HG03175 (cell line): ENCODE measurements around the gene TUT7.
A peak's percentile ranks its signal among the peaks of the same experiment; 100 is the strongest.

Experiments used
- ATAC-seq: cut with Tn5 transposase; IDR thresholded peaks from one replicate; pipeline ENCODE4 v1.9.1; 2021; ENCODE audit warnings: mild to moderate bottlenecking, moderate library complexity; ENCODE audit not compliant: unreplicated experiment

The TUT7 gene

DNA sequence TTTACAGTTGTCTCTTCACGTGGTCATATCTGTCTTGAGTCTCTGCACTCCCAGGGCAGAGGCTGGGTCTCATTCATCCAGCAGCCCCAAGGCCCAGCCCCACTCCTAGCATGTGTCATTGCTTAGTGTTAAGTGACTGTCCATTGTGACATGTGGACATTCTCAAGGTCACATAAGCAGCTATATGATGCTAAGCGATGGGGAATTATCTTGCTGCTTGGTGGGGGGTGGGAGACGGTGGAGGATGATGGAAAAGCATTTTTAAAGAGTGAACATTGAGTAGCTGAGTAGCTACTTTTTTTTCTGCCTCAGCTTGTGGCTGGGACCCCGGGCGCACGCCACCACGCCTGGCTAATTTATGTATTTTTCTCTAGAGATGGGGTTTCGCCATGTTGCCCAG, 94.7 kb downstream of the TUT7 start, which contains the start of gene C9orf153:
C9orf153 (minus strand) TSS at position 101 of the 400 bp plus-strand sequence. CDS start 30,054 bp downstream, outside the sequence.
- no peak for ATAC-seq

DNA sequence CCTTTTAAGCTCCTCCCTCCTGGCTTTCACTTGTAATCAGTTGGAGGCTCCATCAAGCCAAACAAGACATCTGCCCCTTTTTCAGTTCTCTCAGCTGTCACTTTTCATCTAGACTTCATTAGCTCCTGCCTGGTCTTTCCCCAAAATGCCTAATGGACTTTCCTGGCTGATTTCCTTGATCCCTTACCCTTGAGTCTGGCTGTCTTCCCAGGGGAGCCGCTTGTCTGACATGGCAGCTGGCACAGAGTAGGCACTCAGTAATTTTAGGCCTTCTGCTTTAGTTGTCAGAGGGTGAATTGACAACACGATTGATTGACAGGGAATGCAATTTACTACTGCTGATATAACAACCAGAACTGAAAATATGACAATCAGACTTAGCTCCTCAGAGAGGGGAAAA, 96.8 kb downstream of the TUT7 start:
- ATAC-seq: no peak

DNA sequence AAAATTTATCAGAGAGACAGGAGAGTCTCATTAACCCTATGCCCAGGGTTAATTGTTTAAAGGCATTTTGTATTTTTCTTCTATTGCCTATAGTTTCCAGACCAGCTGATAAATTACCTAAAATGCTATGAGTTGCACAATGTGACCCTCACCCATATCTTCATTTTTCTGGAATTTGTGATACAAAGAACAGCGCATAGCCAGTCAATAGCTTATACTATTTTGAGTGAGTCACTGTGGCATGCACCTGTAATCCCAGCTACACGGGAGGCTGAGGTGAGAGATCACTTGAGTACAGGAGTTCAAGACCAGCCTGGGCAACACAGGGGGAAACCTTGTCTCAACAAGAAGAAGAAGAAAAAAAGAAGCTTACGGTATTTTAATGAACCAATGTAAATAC, 97.6 kb downstream of the TUT7 start:
- no peak for ATAC-seq

DNA sequence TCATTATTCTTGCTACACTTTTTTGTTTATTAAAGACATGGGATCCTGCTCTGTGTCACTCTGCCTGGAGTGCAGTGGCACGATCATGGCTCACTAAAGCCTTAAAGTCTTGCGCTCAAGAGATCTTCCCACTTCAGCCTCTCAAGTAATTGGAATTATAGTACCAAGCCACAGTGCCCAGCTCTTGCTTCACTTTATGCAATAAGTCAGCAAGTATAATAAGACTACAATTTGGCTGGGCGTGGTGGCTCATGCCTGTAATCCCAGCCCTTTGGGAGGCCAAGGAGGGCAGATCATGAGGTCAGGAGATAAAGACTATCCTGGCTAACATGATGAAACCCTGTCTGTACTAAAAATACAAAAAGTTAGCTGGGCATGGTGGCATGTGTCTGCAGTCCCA, 100.6 kb downstream of the TUT7 start:
- no peak for ATAC-seq

DNA sequence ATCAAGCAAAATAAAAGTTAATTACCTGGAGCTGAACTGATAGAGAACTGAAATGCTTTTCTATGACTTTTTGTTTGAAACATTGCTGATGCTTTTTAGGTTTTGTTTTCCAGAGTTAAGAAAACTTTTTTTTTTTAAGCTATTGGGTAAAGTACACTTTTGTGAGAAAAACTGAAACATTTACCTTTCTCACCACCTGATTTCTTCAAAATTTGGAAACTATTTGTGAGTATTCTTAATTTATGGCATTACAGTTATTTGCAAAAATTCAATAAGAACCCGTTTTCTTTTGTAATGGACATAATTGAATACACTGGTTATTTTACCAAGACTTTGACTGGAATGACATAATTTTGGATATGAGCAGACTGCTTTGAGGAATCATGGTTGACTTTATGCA, 101.3 kb downstream of the TUT7 start:
- ATAC-seq: no peak

DNA sequence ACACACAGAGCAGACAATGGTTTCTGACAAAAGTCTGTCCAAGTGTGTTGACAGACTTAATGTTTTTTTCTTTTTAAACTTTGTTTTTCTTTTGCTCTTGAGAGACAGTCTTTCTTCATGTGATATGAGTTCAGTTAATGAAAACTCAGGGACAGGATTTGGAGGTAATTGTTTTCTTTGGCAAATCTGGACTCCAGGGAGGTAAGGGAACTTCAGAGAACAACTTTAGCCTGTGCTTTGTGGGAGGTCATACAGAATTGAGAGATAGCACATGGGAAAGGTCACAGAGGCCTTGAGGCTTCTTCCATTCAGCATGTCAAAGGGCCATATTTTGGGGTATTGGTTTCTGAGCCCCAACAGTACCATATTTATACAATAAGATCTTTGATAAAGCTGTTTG, 104.1 kb downstream of the TUT7 start:
- ATAC-seq: no peak

DNA sequence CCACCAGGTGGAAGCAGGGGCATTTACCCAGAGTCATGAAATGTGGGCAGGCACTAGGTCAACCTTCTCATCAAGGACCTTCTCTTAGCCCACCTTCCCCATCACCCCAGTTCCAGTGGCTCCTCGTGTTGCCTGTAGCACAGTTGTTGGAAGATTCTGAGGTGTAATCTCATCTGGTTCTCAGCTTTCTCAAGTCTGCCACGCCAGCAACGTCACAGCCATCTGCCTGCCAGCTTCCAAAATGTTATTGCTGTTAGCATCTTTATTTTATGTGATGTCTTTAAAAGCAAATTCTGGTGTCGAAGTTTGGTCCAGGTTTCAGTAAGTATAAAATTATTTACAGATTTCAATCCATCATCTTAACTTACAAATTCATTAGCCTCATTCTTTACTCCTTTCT, 105.5 kb downstream of the TUT7 start:
- ATAC-seq: no peak

DNA sequence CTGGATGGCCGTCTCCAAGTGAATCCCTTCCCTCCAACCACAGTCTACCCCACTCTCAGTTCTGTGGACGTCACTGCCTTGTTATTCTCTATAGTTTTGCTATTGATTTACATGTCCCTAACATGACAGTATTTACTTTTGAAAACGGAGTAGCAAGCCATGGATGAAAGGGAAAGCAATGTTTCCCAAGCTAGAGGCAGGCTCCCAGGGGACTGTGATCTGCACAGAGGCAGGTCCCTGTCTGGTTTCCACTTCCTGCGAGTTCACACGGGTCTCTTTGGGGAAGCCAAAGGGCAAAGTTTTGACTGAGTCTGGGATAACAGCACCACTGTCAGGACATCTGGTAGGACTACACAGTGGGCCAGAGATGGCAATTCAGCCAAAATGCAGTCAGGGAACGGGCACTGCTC, 107.5 kb downstream of the TUT7 start:
- peak; percentile 91 for ATAC-seq

DNA sequence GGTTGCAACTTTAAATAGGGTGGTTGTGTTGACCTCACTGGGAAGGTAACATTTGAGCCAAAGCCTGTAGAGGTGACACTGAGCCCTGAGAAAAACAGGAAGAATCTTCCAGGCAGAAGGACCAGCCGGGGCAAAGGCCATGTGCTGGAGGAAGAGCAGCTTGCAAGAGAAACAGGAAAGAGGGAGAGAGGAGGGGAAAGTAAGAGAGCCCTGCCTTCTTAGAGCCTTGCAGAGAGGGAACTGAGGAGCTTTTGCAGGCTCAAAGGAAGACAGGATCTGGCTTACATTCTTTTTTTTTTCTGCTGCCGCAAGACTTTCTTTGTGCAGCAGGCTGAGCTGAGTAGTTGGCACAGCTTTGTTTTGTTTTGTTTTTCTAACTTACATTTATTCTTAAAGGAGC, 112.1 kb downstream of the TUT7 start:
- no peak for ATAC-seq

DNA sequence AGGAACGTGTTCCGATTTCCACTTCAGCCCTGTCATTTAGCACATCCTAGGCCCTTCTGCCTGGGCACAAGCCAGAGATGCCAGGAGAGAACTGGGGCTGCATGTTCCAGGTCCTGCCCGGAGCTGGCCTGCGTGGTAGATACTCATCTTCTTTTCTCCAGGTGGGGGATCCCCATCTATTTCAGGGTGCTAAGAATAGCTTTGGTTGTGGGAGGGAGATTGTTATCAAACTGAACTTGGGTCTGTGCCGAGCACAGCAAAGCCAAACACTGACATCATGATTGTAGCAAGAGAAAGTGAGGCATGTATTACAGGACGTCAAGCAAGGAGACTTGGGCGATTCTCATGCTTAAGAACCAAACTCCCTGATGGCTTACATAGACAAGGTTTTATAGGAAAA, 113.0 kb downstream of the TUT7 start:
- ATAC-seq: no peak

DNA sequence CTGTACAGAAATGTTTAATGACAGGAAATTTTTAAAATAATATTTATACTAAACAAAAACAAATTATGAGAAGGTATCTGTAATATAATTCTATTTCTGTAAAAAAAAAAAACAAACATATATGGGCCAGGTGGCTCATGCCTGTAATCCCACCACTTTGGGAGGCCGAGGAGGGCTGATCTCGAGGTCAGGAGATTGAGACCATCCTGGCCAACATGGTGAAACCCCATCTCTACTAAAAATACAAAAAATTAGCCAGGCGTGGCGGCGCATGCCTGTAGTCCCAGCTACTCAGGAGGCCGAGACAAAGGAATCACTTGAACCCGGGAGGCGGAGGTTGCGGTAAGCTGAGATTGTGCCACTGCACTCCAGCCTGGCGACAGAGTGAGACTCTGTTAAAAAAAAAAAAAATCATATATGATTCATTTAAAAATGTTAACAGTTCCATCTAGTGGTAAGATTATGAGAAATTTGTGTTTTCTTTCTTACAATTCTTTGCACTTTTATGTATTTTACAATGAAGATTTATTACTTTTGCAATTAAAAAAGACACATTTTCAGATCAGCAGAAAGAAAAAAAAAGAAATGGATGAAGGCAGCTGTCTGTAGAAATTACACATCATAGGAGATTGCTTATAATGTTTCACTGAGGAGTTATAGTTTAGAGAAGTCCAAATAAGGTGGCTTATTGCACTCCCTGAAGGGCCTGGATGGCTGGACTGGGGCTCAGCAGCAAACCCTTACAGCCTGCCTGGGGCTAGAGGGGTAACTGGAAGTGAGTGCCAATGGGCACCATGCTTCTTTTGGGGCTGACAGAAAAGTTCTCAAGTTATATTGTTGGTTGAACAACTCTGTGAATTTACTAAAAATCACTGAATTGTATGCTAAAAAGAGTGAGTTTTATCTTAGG, 115.1 kb downstream of the TUT7 start:
- no peak for ATAC-seq
